CD4-positive, alpha-beta T cell treated with Interleukin-10 for 1 hour (primary cell): ENCODE measurements around the gene ABITRAM.
"Not testable (repeated sequence)": the region's sequence is repeated elsewhere in the genome, so short reads cannot be mapped to it uniquely, and the experiment has no call there.

Experiments
- DNase-seq: peaks from one replicate; pipeline ENCODE4 v3.0.0-alpha.2; 2020

Gene ABITRAM

DNA sequence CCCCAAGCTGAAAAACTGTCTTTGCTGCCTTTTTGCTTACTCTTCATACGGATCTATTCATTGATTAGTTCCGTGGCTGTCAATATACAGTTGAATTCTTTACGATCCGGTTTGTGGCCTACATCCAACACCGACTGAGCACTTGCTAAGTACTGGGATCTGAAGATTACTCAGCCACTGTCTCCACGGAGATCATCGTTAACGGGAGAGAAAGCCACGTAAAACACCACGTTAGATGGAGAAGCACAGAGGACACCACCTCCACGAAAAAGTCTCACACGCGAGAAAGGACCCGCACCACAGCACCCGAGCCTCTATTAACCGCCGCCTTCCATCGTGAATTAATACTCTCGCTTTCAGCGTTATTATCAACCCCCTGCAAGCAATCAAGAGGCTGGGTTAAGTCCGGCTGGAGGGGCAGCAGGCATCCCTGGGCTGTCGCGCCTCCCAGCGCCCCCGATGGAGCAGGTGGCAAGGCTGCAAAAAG is 926 bp upstream of the ABITRAM start:
- DNase-seq: no peak

DNA sequence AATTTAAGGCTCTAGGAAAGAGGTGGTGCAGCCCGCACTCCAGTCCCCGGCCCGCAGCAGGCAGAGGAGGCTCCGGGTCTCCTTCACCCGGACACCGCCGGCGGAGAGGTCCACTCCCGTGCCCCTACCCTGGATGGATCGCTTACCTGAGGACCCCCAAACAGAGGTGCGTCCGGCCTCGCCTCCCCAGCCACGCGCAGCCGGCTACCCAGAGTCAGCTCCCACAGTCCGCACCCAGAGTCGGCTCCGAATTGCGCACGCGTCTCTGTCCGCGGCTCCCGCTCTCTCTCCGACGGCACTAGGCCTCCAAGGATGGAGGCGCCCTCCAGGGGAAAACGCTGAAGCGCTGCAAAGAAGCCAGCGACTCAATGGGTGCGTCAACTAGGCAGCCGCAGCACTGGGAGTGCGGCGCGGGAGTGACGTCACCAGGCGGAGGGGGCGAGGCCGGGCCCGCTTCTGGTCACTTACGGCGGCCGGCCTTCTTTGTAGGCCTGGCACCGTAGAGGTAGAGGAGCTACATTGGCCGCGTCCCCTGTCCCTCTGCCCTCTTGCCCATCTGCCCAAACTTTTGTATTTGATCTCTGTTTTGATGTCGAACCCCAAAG is 380 bp upstream of the ABITRAM start, which contains the start of gene ELP1:
Gene ELP1 (minus strand): TSS at position 407 of the 605 bp plus-strand sequence. CDS start 2,978 bp downstream, outside the sequence.
- DNase-seq: peak; percentile 93

DNA sequence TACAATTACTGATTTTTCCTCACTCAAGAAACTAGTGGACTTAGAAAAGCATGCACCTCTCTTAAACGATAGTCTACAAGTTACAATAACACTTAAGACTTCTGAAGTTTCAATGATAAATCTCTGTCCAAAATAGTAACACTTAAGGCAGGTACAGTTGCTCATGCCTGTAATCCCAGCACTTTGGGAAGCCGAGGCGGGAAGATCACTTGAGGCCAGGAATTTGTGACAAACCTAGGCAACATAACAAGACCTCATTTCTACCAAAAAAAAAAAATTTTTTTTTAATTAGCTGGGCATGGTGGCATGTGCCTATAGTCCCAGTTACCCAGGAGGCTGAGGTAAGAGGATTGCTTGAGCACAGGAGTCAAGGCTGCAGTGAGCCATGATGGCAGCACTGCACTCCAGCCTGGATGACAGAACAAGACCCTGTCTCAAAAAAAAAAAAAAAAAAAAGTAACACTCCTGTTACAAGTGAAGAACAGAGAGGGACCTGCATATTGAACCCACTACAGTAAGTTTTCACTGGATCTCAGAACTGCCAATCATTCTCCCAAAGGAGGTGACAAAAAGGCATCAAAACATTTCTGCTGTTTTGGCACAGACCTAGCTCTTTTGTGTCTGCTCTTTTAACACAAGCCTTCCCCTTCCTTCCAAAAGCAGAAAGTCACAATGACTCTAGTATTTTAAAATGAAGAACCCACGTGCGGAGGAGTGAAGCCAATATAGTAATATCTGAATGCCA is 3.5 kb downstream of the ABITRAM start:
- DNase-seq: no peak

DNA sequence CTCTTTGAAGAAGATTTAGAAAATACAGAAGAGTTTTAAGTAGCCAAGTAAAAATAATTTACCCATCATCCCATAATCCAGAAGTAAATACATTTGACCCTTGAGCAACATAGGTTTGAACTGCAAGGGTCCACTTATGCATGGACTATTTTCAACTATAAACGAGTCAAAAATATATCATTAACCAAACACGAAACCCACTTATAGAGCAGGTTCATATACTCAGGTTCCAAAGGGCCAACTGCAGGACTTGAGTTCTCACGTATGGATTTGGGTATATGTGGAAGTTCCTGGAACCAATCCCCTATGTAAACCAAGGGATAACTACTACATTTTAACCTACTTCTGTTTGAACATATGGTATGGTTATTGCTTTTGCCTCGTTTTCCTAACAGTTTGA is 5.8 kb downstream of the ABITRAM start:
- no peak for DNase-seq

DNA sequence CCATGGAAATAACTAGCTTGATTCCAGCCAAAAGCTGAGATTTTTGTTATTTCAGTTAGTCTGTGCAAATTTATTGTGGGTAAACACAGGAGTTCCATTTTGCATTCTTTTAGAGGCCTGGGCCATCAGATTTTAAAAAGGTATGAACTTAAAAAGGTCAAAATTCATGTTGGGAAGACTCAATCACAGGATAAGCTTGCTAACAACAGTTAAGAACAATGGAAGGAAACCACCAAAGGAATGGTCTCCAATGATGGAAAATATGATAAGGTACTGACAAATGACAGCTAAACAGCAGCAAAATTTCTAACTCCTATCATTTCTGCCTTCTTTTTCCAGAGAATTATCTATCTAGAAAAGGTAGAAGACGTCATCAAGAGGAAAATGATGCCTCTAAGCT is 16.0 kb downstream of the ABITRAM start:
- DNase-seq: no peak

DNA sequence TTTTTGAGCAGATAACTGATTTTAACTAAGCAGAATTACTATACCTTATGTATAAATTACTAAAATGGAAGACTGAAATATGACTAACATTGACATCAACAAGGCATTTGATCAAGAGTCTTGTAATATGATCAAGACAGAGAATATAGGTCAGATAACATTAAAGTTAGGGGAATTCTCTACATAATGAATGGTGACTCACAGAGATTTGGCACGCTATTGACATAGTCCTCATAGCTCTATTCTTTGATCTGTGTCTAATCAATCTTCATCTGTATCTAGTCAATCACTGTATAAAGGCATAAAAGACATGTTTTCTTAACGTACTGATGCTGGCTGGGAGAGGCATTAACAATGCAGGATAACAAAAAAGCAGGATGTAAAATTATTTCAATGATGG is 17.4 kb downstream of the ABITRAM start:
- no peak for DNase-seq

DNA sequence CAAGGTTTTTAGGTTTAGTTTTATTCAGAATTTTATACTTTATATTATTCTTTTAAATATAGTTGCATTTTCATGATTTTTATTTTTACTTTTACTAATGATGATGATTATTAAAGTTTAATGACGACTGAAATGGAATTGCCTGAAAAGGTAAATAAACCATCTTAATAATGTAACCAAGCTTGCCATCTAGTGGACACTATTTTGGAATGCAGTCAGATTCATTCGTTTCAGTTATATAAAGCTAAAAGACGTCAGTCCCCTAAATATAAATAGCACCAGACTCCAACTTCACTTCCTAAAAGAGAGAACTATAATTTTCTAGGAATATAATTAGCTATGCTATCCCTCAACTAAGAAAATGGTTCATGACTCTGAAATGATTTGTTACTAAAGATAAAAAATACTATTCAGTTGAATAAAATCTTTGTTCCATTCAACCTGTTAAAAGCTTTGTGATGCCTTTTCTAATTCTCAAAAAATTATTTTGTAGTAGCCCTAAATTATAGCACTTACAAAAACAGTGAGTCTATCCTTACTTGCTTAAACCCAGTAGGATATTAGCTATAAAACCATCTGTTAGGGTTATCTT is 19.9 kb downstream of the ABITRAM start:
- DNase-seq: peak; percentile 48

DNA sequence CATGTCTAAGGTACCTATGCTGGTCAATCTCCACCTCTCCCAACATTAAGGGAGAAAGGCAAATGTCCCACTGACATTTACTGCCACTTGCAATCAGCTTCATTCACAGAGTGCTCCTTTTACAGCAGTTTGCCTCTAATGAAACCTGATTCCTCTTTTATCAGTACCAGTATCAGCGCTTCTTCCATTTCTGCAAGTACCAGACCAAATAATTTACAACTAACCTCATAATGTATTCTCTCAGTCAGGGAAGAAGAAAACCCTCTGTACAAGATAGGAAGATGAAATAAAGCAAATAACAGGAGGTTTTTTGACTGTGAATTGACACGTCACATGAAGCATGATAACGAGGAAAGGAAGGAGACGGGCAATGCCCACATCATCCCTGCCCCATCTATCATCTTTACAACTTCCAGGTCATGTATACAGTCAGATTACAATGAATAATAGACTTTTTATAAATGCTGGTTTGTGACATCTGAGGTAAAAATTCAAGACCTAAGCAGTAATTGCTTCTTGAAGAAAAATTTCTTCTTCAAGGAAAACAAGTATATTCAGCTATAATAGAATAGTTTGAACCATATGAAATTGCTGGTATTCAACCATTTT is 21.9 kb downstream of the ABITRAM start:
- DNase-seq: no peak

DNA sequence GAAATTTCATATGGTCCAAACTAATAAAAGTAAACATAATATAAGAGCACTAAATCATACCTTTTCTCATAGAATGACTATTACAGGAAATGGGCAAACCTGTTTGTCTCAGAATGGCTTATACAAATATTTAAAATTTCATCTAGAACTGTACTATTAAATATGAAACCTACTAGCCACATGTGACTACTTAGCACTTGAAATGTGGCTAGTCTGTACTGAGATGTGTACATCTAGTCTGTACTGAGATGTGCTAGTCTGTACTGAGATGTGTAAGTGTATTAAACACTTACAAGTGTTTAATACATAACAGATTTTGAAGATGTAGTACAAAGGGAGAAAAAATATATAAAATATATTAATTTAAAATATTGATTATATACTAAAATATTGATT is 22.4 kb downstream of the ABITRAM start:
- no peak for DNase-seq

DNA sequence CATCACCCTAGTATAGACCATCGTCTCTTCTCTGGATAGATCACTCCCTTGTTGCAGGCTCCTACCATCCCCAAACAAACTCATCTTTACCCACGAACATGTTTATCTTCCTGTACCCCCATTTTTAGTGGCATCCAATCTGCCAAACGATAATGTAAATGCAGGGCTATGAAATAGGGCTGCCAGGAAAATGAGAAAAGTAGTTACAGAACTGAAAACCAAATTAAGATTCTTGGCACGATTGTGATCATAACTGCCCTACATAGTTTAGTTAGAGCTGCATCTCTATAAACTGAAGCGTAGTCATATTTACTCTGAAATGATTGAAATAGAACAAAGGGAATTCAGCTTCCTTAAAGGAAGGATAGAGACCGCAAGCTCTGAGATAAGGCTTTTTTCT is 26.1 kb downstream of the ABITRAM start:
- no peak for DNase-seq

DNA sequence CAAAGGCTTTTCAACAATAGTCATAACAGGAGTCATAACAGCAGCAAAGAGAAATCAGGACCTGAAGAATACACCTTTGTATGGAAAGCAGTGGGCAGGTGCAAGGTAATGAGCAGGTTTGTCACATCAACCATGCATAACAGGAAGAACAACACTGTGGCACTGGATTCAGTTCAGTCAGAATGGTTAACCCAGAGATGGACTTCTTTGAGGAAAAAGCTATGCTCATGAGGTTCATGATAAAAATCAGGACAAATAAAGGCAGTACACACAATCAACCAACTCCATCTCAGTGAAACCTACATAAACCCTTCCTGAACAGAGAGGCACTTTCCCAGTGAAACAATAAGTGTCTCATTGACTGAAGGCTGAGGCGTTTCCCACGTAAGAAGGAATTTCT is 27.0 kb downstream of the ABITRAM start:
- no peak for DNase-seq

DNA sequence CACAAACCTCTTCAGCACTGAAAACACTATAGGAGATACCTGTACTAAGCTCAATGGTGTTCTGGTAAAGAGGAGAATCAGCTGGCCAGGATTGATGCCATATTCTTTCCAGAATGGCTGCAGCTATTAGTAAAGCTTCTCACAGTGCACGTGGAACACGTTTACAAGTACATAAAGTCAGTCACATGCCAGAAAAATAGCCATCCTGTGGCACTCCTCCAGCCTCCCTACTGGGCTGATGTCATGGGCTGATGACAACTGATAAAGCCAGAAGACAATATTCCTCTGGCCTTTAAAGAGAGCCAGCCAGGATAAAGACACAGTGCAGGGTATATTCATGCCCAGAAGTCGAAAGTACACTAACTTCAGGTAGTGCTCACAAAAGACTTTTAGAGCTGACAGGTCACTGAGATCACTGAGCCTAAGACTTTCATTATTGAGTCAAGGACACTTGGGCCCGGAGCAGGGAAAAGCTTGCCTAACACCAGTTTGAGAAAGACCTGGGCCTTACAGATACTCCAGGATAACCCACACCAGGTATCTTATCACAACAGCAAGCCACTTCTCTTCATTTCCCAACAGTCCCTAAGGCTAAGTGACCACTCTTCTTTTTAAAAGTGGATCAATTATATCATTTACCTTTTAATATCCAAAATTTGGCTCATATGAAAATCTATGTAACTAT is 29.4 kb downstream of the ABITRAM start:
- no peak for DNase-seq

DNA sequence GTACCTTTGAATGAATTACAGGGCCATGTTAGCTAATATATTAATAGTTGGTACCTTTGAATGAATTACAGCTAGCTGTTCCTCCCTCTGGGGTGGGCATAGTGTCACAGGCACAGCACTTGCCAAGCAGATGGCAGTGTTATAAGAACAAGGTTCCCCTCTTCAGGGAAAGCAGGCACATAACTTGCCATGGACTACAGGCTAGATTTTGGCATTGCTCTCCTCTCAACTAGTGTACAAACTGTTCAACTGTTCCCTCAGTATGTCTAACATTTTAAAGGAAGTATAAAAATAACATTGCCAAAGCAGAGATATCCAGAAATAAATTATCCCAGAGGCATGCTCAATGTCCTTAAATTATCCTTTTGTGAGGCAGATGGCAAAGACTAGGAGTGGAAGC is 33.7 kb downstream of the ABITRAM start:
- no peak for DNase-seq

DNA sequence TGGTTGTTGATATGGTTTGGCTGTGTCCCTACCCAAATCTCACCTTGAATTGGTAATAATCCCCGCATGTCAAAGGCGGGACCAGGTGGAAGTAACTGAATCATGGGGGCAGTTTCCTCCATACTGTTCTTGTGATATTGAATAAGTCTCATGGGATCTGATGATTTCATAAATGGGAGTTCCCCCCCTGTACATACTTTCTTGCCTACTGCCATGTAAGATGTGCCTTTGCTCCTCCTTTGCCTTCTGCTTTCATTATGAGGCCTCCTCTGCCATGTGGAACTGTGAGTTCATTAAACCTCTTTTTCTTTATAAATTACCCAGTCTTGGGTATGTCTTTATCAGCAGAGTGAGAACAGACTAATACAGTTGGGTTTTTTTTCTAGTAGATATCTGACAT is 37.2 kb downstream of the ABITRAM start:
- DNase-seq: not testable (repeated sequence)

DNA sequence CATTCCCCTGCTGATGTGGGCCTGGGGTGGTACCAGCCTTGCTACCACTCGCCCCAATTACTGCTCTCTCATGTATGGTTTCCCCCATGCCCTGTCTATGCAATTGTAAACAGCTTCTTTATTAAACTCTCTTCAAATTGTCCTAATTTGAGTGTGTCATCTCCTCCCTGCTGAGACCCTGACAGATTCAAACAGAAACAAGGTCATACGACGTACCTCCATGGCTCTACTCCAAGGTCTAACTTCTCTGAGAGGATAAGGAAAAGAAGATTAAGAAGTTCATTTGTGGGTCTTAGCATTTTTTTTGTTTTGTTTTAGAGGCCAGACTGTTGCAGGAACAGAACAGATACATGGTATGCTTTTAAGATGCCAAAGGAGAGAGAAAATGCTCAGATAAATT is 38.0 kb downstream of the ABITRAM start:
- DNase-seq: no peak

DNA sequence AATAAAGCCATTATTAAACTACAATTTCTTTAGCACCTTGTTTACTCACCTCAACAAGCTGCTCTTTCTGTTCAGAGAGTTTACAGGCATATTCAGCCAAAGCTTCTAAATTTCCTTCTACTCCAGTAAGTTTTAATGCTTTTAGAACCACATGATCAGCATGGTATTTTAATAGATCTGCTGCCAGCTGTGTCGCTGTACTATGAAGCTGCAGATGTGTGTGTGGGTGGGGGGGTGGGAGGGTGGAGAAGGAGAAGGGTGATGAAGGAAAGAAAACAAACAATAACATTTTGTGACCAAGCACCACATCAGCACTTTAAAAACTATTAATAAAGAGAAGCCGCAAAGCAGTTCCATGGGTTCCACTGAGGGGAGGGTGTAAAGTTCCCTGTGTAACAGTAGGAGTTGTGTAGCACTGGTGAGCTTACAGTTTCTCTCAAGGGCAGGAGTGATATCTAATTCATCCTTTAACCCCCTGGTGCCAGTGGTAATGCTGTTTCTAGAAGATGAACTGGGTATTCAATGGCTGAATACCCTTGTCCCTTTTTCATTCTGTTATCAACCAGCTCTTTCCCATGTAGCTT is 38.5 kb downstream of the ABITRAM start:
- no peak for DNase-seq

DNA sequence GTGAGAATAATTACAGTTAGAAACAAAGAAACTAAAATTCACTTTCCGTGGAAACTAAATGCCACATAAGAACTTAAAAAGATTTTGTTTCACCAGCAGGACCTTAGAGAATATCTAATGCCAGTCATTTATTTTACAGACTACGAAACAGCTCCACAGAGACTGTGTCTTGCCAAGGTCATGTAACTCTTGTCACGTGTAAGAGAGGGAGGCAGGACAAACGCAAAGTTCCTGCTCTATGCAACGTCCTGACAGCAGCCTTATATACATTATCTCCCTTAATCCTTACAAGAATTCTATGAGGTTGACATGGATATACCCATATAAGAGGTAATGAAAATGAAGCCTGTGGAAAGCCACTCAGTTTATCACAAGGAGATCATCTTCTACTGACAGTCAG is 39.7 kb downstream of the ABITRAM start:
- no peak for DNase-seq

DNA sequence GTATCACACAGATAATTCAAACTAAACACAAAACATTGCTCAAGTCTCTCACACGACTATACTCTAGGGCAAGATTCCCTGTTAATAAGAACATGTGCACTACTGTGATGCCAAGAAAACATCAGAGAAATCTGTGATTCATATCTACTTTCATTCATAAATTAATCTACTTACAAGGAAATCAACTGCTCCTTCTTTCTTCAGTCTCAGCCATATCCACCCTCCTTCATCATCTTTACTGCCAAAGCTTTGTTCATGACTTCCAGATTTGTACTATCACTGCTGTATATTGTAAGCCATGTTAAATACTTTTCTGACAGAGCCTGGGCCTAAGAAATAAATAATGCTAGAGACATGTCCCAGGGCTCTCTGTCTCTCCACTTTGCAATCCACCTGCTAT is 44.0 kb downstream of the ABITRAM start:
- no peak for DNase-seq

DNA sequence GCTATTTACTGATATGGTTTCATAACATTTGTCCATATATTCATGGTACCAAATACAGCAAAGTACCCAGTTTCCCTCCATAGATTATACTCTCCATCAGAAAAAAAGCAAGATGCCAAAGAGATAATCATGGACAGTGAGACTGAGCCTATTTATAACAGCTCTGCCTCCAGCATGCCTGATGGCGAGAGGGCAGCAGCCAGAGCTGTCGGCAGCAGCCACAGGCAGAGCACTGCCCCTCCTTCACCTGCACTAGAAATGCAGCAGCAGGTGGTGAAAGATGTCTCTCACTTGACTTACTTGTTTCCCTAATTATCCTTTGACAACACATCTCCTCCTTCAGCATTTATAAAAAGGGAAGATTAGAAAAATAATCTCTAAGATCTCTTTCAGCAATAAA is 46.7 kb downstream of the ABITRAM start:
- no peak for DNase-seq

DNA sequence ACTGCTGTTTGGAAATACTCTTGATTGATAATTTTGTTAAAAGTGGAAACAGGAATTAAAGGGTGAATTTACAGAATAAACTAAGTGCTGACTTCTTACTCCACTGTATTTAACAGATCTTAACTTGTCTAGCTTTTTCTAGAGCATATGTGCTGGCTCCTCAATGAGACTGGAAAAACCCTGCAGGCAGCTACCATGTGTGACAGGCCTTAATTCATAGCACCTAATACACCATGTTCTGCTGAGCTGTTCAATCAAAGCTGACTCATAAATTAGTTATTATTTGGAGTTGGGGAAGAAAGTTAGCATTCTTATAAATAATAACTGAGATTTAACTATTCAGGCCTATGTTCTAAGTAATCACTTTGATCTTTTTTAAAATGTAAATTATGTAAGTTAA is 49.7 kb downstream of the ABITRAM start:
- DNase-seq: no peak
